GM18498 (cell line): ENCODE results near the gene INTS11.

Experiments used
- ATAC-seq: cut with Tn5 transposase; IDR thresholded peaks from one replicate; pipeline ENCODE4 v1.9.1; 2021; ENCODE audit warnings: mild to moderate bottlenecking, moderate library complexity; ENCODE audit not compliant: unreplicated experiment

INTS11 gene

DNA sequence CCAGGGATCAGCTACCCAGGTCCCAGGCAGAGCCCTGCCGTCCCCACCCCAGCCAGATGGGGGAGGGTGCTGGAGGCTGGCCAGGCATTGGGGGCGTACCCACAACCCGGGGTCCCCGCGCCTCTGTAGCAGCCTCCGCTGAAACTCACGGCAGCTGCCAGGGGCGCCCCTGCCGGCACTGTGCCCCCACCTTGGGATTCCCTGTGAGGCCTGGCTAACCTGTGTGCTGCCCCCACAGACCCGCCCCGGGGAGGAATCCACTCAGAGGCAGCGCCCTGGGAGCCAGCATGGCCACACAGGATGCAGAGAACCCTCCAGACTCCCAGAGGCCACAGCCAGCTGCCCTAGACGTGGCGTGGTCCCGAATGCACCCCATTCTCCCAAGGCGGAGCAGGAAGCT lies 20.9 kb upstream of the INTS11 start:
- no peak for ATAC-seq

- ATAC-seq: no peak
These were observed 20.3 kb upstream of the INTS11 start for GRCh38 chr1:1344655-1345361.

DNA sequence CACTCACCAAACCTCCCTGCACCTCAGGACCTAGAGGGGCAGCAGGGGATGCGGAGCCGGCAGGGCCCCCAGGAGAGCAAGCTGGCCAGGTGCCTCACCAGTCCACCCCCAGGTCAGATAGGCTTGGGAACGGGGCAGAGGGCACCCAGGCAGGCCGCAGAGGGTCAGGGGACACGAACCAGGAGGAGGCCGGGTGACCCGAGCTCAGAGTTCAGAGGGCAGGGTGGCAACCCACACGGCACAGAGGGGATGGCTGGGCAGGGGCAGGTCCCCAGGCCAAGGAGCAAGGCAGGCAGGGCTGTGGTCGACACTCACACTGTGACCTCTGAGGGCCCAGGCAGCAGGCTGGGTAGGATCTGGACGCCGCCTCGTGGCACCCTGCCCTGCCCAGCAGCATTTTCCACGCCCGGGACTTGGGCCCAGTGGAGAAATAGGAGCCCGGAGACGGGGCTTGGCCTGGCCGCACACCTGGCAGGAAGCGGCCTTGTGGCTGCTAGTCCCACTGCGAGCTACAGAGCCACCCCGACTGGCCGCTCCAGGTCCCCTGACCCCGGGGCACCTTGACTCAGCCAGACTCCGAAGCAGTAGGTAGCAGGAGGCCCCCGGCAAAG lies 19.5 kb upstream of the INTS11 start:
- no peak for ATAC-seq

GRCh38 chr1:1342584-1343115 lies 18.2 kb upstream of the INTS11 start:
- no peak for ATAC-seq

DNA sequence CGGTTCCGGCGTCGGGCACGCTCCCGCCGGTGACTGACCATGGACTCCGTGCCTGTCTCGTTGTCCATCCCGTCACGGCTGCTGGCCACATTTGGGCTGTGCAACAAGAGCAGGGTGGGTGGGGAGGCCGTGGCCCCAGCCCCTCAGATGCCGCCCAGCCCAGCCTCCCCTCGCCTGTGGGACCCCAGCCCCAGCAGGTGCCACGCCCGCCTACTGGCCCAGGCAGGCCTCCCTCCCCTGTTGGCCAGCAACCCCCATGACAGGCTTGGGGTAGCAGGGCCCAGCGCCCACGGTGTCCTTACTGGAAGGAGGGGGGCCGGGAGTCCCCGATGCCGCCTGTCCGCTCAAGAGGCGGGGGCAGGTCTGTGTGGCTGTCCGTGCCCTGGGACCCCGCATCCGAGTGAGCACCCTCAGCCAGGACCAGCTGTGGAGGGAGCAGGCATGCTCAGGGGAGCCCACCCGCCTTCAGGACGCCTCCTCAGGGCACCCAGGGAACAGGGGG lies 17.7 kb upstream of the INTS11 start:
- no peak for ATAC-seq

DNA sequence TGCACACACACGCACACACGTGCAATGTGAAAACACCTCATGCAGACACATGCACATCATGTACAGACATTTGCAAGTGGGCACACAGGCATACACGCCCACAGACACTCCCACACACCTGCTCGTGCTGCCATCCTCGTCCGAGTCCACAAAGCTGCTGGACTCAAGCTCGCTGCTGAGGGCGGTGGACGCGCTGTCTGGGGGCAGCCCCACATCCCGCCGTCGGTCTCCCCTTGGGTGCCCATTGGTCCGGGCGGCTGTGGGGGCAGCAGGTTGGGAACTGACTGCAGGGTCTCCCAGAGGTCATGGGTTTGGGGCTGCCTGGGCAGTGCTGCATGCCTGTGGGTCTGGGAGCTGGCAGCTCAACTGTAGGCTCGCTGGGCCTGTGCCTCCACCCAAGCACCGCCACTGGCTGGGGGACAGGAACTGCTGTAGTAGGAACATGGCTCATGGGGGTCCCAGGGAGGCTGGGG lies 17.1 kb upstream of the INTS11 start:
- no peak for ATAC-seq

DNA sequence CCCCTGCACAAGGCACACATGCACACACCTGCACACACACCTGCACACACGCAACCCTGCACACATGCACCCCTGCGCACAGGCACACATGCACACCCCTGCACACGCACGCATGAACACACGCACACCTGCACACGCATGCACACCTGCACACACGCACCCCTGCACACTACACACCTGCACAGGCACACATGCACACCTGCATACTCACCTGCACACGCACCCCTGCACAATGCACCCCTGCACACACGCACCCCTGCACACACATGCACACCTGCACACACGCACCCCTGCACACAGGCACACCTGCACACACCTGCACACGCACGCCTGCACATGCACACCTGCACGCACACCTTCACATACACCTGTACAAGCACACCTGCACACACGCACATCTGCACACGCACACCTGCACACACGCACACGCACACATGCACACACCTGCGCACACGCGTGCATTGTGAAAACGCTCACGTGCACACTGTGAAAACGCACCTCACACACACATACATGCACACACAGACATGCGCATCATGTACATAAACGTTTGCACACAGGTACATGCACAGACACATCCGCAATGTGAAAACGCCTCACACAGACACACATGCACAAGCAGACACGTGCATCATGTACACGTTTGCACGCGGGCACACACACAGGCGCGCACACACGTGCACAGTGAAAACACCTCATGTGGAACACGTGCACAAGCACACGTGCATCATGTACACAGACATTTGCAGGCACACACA lies 16.5 kb upstream of the INTS11 start:
- ATAC-seq: no peak

GRCh38 chr1:1340185-1340584 lies 15.7 kb upstream of the INTS11 start:
- no peak for ATAC-seq

DNA sequence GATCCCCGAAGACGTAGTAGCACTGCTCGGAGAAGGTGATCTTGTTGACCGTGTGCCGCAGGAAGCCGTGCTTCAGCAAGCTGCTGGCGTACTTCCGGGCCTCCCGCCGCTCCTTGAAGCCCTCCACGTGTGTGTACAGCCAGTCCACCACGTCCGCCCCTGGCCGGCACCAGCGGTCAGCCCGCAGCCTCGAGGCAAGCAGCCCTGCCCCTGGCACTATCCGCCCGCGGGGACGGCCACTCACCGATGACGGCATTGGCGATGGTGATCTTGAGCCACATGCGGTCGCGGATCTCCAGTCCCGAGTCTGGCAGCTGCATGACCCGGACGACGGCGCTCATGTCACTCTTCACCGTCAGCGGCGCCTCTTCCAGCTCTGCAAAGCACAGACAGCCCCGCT lies 13.8 kb upstream of the INTS11 start:
- no peak for ATAC-seq

DNA sequence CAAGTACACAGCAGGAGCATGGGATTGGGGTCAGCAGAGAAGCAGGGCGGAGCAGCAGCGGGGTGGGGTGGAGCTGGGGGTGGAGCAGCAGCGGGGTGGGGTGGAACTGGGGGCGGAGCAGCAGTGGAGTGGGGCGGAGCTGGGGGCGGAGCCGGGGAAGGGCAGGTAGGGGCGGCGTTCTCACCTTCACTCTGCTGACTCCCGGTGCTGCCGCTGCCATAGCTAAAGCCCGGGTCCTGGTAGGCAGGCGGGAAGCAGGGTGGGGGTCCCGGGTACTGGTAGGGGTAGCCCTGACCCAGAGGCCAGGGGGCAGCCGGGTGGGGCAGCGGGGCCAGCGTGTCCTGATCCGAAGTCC lies 13.3 kb upstream of the INTS11 start:
- no peak for ATAC-seq

DNA sequence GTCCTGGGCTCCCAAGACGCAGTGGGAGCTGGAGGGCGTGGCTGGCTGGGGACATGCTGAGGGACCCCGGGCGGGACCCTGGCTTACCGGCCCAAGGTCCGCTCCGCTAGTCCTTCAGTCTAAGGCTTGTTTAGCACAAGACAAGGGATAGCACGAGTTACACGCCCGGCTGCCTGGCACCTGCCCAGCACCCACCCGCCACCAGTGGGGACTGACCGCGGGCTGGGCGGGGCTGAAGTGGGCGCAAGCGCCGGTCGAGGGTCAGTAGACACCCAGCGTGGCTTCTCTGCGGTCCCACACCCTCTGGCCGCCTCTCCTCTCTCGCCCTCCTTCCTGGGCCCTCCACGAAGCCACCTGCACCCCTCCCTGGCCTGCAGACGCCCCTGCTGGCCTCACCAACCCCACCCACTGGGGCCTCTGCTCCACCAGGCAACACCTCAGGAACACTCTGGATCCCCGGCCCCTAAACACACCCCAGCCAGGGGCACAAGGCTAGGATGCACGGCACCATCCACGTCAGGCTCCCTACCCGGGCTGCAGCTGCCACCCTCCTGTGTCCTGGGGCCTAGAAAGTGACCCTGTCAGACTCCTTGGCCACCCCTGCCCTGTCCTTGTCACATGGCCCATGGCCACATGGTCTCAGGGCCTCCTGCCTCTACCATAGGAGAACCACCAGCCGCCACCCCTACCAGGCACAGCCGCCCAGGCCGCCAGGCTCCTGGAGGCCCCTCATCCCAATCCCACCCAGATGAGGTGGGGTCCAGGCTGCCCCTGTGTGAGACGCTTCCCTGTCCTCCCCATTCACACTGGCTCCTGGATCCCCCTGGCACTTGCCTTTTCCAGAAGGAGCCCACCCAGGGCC lies 12.7 kb upstream of the INTS11 start:
- ATAC-seq: no peak

- ATAC-seq: no peak
These were observed 12.0 kb upstream of the INTS11 start for GRCh38 chr1:1336446-1336845.

DNA sequence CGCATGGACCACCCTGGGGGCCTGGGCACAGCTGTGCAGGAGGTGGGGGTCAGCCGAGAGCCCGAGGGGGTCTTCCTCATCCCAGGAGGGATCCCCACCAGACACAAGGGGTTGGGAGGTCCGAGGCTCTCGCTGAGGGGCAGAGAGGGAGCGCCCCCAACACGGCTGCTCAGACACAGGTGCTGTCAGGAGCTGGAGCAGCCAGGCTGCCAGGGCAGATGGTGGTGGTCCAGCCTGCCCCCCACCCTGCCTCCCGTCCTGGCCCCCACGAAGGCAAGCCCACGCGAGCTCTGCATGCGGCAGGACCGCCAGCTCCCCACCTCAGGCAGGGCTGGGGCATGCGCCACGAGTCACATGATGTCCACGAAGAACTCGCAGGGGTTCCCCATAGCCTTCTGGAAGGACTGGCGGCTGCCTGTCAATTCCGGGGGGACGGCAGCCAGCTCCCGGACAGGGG lies 11.4 kb upstream of the INTS11 start:
- no peak for ATAC-seq

DNA sequence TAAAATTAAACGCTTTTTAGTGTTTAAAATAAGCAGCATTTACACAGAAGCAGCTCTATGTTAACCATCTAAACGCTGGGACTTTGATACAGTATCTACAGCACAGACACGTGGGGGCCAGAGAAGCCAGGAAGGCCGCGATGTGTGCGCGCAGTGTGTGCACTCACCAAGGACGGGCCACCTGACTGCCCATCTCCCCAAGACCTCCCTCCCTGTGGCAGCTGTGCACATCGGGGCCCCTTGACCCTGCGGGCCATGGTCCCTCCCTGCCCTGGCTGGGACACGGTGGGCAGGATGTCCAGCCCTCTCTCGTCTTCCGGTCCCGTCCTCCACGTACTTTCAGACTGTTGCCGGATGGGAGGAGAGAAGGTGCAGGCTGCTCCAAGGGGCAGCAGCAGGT lies 10.8 kb upstream of the INTS11 start:
- no peak for ATAC-seq

DNA sequence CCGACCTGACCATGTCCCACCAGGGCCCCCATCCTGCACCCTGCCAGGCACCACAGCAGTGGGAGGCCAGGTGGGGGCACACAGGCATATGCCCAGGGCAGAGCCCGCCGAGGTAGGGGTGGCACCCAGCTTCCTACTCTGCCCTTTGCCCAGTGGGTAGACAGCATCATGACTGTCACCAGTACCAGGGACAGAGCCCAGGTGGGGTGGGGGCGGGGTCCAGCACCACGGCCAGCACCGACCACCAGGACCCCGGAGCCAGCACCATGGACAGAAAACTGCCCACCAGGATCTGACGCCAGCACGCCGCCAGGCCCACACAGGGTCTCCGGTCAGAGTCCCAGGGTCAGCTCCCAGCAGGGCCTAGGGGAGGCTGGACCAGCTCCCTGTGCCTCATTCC lies 10.4 kb upstream of the INTS11 start:
- ATAC-seq: no peak

DNA sequence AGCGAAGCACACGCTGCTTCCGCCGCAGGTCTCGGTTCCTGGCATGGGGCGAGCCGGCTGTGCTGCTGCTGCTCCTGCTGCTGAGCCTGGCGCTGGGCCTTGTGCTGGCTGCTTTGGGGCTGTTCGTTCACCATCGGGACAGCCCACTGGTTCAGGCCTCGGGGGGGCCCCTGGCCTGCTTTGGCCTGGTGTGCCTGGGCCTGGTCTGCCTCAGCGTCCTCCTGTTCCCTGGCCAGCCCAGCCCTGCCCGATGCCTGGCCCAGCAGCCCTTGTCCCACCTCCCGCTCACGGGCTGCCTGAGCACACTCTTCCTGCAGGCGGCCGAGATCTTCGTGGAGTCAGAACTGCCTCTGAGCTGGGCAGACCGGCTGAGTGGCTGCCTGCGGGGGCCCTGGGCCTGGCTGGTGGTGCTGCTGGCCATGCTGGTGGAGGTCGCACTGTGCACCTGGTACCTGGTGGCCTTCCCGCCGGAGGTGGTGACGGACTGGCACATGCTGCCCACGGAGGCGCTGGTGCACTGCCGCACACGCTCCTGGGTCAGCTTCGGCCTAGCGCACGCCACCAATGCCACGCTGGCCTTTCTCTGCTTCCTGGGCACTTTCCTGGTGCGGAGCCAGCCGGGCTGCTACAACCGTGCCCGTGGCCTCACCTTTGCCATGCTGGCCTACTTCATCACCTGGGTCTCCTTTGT lies 9.2 kb upstream of the INTS11 start:
- no peak for ATAC-seq

GRCh38 chr1:1332774-1333480 lies 8.5 kb upstream of the INTS11 start:
- ATAC-seq: no peak

DNA sequence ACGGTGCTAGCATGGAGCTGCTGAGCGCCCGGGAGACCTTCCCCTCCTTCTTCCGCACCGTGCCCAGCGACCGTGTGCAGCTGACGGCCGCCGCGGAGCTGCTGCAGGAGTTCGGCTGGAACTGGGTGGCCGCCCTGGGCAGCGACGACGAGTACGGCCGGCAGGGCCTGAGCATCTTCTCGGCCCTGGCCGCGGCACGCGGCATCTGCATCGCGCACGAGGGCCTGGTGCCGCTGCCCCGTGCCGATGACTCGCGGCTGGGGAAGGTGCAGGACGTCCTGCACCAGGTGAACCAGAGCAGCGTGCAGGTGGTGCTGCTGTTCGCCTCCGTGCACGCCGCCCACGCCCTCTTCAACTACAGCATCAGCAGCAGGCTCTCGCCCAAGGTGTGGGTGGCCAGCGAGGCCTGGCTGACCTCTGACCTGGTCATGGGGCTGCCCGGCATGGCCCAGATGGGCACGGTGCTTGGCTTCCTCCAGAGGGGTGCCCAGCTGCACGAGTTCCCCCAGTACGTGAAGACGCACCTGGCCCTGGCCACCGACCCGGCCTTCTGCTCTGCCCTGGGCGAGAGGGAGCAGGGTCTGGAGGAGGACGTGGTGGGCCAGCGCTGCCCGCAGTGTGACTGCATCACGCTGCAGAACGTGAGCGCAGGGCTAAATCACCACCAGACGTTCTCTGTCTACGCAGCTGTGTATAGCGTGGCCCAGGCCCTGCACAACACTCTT lies 7.7 kb upstream of the INTS11 start:
- ATAC-seq: no peak
